Measurements from ENCODE around the gene CCNL2.

- TF ChIP-seq, protein P1, sequence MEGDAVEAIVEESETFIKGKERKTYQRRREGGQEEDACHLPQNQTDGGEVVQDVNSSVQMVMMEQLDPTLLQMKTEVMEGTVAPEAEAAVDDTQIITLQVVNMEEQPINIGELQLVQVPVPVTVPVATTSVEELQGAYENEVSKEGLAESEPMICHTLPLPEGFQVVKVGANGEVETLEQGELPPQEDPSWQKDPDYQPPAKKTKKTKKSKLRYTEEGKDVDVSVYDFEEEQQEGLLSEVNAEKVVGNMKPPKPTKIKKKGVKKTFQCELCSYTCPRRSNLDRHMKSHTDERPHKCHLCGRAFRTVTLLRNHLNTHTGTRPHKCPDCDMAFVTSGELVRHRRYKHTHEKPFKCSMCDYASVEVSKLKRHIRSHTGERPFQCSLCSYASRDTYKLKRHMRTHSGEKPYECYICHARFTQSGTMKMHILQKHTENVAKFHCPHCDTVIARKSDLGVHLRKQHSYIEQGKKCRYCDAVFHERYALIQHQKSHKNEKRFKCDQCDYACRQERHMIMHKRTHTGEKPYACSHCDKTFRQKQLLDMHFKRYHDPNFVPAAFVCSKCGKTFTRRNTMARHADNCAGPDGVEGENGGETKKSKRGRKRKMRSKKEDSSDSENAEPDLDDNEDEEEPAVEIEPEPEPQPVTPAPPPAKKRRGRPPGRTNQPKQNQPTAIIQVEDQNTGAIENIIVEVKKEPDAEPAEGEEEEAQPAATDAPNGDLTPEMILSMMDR (conservative IDR thresholded peaks at IDR 0.05; ENCODE audit: low read depth in 2 of 2) = no peak
- TF ChIP-seq POLR2AphosphoS5 (IDR thresholded peaks at IDR 0.05; ENCODE audit: low read depth) (no peak), REST (IDR thresholded peaks at IDR 0.05; ENCODE audit: unreplicated experiment) (no peak), CREB1 (CRISPR knock-in tag; IDR thresholded peaks at IDR 0.05; ENCODE audit: low read depth) (no peak), EZH2 (IDR thresholded peaks at IDR 0.05; ENCODE audit: low read depth, unreplicated experiment) (no peak), EZH2phosphoT487 (IDR thresholded peaks at IDR 0.05; ENCODE audit: unreplicated experiment) (no peak), JUNB (IDR thresholded peaks at IDR 0.05; ENCODE audit: unreplicated experiment) (no peak)
Measured at GRCh38 chr1:1398677-1399186, 403 bp downstream of the CCNL2 start.
